ENCODE data around the gene NTN1.

Gene NTN1

DNA sequence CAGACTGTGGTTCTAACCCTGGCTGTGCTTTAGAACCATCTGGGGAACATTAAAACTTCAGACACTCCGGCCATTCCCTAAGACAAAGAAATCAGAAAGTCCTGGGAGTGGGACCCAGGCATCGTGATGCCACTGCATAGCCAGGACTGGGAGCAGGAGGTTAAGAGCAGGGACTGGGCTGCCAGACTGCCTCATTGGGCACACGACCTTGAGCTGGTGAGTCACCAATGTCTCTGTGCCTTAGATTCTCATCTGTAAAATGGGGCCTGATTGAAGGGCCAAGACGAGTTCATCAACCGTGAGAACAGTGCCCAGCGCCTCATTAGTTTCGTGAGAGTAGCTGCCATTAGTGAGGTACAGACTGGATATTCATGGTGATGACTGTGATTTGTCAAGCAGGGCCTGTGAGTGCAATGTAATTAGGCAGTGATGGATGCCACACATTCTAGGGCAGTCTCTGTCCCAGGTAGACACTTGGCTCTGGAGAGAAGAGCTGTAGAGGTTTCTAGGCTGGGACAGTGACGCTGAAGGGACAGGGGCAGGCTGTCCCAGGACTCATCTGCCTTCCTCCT, 196.8 kb downstream of the NTN1 start:
- peaks cover 4% of the 10 kb centered on the region for H3K4me1 ChIP-seq (ENCODE audit: control insufficient read depth, insufficient read depth, low read length)
- H3K9me3 ChIP-seq (ENCODE audit: control insufficient read depth in 2 of 2, low read length in 2 of 2): peaks cover 2 to 10% of the 10 kb centered on the region in 2 donors
- no peak overlapping the region for H3K27ac ChIP-seq (ENCODE audit: low read length)

DNA sequence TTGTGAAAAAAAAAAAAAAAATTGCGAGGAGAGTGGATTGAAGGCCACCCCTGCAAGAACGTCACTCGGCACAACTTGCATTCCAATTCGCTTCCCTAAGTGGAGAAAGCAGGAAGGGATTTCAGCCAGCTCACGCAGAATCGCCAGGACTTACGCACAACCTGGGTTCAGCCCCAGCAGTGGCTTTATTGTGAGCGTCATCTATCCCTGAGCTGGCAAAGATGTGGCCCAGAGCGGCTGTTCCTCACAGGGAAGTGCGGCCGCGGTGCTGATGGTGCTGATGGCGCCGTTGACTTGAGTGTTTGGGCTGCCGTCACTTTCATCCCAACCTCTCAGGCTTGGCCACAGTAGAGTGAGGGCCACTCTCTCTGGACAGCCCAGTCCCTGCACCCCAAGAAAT, 197.6 kb downstream of the NTN1 start:
- H3K27me3 ChIP-seq (ENCODE audit: control insufficient read depth in 1 of 2, insufficient read depth in 2 of 2, low read length in 2 of 2): no peaks in the 10 kb centered on the region
- peaks cover 0 to 2% of the 10 kb centered on the region in 2 donors for H3K36me3 ChIP-seq (ENCODE audit: control insufficient read depth in 2 of 2, insufficient read depth in 2 of 2, low read length in 2 of 2)
- H3K4me3 ChIP-seq (ENCODE audit: low read length in 2 of 2): no peak overlapping the region
- peaks cover 3% of the 10 kb centered on the region for H3K4me1 ChIP-seq (ENCODE audit: control insufficient read depth, insufficient read depth, low read length)
- H3K27ac ChIP-seq (ENCODE audit: low read length): no peak overlapping the region
- H3K9me3 ChIP-seq (ENCODE audit: control insufficient read depth in 2 of 2, low read length in 2 of 2): peaks cover 2 to 10% of the 10 kb centered on the region in 2 donors
- H3K9ac ChIP-seq (ENCODE audit: low read length in 2 of 2): no peak overlapping the region

More for the DNA sequence above, 196.8 kb downstream of the NTN1 start:
- Histone ChIP-seq H3K4me3 (ENCODE audit: low read length in 2 of 2) (no peak overlapping the region), H3K36me3 (ENCODE audit: control insufficient read depth in 2 of 2, insufficient read depth in 2 of 2, low read length in 2 of 2) (peaks cover 0 to 2% of the 10 kb centered on the region in 2 donors), H3K27me3 (ENCODE audit: control insufficient read depth in 1 of 2, insufficient read depth in 2 of 2, low read length in 2 of 2) (no peaks in the 10 kb centered on the region), H3K9ac (ENCODE audit: low read length in 2 of 2) (no peak overlapping the region)

DNA sequence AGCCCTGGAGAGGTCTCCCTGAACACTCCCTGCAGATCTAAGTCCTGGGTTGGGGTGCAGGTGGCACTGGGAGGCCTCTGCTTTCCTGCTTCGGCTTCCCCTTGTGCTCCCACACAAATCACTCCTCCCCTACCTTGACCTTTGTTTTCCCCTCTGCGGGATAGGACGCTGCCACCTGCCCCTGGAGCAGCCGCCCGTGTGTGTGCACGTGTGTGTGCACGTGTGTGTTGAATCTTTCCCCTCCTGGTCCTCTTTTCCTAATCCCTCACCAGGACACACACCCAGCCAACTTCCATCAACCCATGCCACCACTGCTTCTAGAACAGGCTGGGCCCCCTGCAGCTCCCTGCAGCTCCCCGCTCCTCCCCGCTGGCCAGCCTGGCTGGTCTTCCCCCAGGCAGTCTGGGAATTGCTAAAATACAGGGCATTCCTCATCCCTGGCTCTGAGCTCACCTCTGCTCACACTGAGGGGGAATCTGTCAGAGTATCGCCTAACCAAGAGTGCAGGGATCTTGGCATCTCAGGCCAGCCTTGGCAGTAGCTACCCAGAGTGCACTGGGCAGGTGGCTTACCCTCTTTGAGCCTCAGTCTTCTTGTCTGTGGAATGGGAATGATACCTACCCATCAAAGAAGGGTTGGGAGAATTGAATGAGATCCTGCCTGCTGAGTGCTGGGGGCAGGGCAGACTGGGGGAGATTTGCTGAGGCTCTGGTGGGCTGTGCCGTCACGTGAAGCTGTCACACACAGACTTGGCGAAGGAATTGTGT, 198.5 kb downstream of the NTN1 start:
- H3K36me3 ChIP-seq (ENCODE audit: control insufficient read depth in 2 of 2, insufficient read depth in 2 of 2, low read length in 2 of 2): peaks cover 0 to 2% of the 10 kb centered on the region in 2 donors
- no peak overlapping the region for H3K9ac ChIP-seq (ENCODE audit: low read length in 2 of 2)
- H3K27ac ChIP-seq (ENCODE audit: low read length): no peak overlapping the region
- H3K4me3 ChIP-seq (ENCODE audit: low read length in 2 of 2): no peak overlapping the region
- H3K27me3 ChIP-seq (ENCODE audit: control insufficient read depth in 1 of 2, insufficient read depth in 2 of 2, low read length in 2 of 2): no peaks in the 10 kb centered on the region
- H3K9me3 ChIP-seq (ENCODE audit: control insufficient read depth in 2 of 2, low read length in 2 of 2): peaks cover 2 to 10% of the 10 kb centered on the region in 2 donors
- peaks cover 3% of the 10 kb centered on the region for H3K4me1 ChIP-seq (ENCODE audit: control insufficient read depth, insufficient read depth, low read length)

DNA sequence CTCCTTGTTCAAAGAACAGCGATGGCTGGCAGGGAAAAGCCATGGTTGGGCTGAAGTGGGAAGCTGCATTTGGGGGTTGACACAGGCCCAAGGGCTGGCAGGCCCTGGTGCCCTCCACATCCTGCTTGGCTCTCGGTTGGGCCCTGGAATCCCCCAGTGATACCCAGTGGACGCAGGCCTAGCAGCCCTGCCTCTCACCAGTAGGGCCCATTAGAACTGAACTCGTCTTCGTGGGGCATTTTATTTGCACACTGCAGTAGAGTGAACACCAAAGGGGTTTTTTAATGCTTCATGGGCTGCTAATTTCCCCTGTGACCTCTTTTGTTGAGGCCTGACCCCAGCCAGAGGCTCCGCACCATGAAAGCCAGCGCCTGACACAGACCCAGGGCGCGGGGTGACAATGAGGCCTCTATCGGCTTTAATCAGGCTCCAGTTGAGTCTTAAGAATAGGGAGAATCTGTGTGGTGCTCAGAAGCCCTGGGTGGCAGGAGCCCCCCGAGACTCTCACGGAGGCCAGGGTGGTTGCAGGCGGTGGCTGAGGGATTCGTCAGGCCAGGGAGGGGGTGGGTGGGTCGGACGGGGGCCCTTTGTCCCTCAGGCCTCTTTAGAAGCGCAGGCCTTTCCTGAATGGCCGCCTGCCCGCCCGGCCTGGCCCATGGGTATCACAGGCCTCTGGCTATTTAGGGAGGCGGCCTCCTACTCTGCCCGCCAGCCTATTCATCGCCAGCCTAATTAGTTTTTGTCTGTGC, 199.3 kb downstream of the NTN1 start:
- no peaks in the 10 kb centered on the region for H3K27me3 ChIP-seq (ENCODE audit: control insufficient read depth in 1 of 2, insufficient read depth in 2 of 2, low read length in 2 of 2)
- H3K9me3 ChIP-seq (ENCODE audit: control insufficient read depth in 2 of 2, low read length in 2 of 2): peaks cover 2 to 6% of the 10 kb centered on the region in 2 donors
- peaks cover 3% of the 10 kb centered on the region for H3K4me1 ChIP-seq (ENCODE audit: control insufficient read depth, insufficient read depth, low read length)
- H3K27ac ChIP-seq (ENCODE audit: low read length): no peak overlapping the region
- H3K9ac ChIP-seq (ENCODE audit: low read length in 2 of 2): no peak overlapping the region
- peaks cover 0 to 2% of the 10 kb centered on the region in 2 donors for H3K36me3 ChIP-seq (ENCODE audit: control insufficient read depth in 2 of 2, insufficient read depth in 2 of 2, low read length in 2 of 2)
- no peak overlapping the region for H3K4me3 ChIP-seq (ENCODE audit: low read length in 2 of 2)

DNA sequence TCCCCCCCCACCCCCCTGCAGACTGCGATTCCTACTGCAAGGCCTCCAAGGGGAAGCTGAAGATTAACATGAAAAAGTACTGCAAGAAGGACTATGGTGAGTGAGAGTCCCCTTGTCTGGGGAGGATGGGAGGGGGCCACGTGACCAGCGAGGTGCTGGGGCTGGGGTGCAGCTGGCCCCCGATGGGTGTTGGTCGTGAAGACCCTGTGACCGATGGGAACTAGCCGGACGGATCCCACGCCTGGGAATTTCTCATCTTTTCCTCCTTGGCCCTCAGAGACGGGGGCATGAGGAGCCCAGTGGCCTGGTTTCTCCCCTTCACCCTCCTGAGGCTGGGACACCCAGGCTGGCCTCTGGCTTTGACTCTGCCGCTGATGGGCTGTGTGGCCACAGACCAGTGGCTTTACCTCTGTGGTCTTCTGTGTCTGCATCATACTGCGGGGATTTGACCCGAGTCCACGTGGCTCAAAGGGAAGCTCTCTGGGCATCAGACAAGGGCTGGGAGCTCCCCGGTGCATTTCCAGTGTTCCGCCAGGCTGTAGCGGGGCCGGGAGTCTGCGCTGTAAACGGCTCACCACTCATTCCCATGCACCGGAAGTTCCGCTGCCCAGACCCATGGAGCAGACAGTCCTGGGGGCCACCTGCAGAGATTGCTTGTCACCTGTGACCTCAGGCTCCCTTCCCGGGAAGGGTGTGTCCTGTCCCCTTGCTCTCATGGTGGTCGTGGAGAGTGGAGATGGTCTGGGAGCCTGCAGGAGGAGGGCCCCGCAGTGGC, 200.0 kb downstream of the NTN1 start:
- peaks cover 3% of the 10 kb centered on the region for H3K4me1 ChIP-seq (ENCODE audit: control insufficient read depth, insufficient read depth, low read length)
- no peak overlapping the region for H3K27ac ChIP-seq (ENCODE audit: low read length)
- no peak overlapping the region for H3K4me3 ChIP-seq (ENCODE audit: low read length in 2 of 2)
- peaks cover 0 to 2% of the 10 kb centered on the region in 2 donors for H3K36me3 ChIP-seq (ENCODE audit: control insufficient read depth in 2 of 2, insufficient read depth in 2 of 2, low read length in 2 of 2)
- no peaks in the 10 kb centered on the region for H3K27me3 ChIP-seq (ENCODE audit: control insufficient read depth in 1 of 2, insufficient read depth in 2 of 2, low read length in 2 of 2)
- no peak overlapping the region for H3K9ac ChIP-seq (ENCODE audit: low read length in 2 of 2)
- no peaks in the 10 kb centered on the region for H3K9me3 ChIP-seq (ENCODE audit: control insufficient read depth in 2 of 2, low read length in 2 of 2)

DNA sequence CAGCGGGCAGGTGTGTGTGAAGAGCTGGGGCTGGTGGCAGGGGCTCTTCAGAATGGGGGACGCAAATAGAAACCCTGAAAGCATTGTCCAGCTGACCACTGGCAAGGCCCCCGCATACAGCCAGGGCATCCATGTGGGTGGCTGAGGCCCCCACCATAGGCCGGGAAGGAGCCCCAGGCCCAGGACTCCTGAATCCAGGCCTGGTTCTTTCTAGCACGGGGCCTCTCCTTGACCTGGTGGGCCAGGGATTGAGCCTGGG, 200.5 kb downstream of the NTN1 start:
- peaks cover 0 to 2% of the 10 kb centered on the region in 2 donors for H3K36me3 ChIP-seq (ENCODE audit: control insufficient read depth in 2 of 2, insufficient read depth in 2 of 2, low read length in 2 of 2)
- H3K27me3 ChIP-seq (ENCODE audit: control insufficient read depth in 1 of 2, insufficient read depth in 2 of 2, low read length in 2 of 2): no peaks in the 10 kb centered on the region
- H3K9me3 ChIP-seq (ENCODE audit: control insufficient read depth in 2 of 2, low read length in 2 of 2): no peaks in the 10 kb centered on the region
- peaks cover 3% of the 10 kb centered on the region for H3K4me1 ChIP-seq (ENCODE audit: control insufficient read depth, insufficient read depth, low read length)
- no peak overlapping the region for H3K9ac ChIP-seq (ENCODE audit: low read length in 2 of 2)
- H3K4me3 ChIP-seq (ENCODE audit: low read length in 2 of 2): no peak overlapping the region
- H3K27ac ChIP-seq (ENCODE audit: low read length): no peak overlapping the region

DNA sequence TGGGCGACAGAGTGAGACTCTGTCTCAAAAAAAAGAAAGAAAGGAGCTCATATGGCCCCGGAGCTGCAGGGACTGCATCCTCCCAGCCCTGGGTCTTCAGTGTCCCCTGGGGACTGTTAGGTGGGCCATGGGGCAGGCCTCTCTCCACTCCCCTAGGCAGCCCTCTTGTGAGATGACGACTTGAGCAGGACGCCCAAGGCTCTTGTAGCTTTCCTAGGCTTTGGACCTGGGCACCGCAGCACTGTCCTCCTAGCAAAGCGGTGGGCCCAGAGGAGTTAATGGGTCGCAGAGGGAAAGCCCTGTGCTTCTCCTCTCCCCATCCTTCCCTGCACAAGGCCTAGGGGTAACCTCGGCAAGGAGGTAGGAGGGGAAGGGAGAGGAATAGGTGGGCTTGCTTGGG, 202.2 kb downstream of the NTN1 start:
- no peaks in the 10 kb centered on the region for H3K27me3 ChIP-seq (ENCODE audit: control insufficient read depth in 1 of 2, insufficient read depth in 2 of 2, low read length in 2 of 2)
- H3K4me1 ChIP-seq (ENCODE audit: control insufficient read depth, insufficient read depth, low read length): peaks cover 10% of the 10 kb centered on the region
- H3K9ac ChIP-seq (ENCODE audit: low read length in 2 of 2): no peak overlapping the region
- H3K36me3 ChIP-seq (ENCODE audit: control insufficient read depth in 2 of 2, insufficient read depth in 2 of 2, low read length in 2 of 2): no peaks in the 10 kb centered on the region
- no peaks in the 10 kb centered on the region for H3K9me3 ChIP-seq (ENCODE audit: control insufficient read depth in 2 of 2, low read length in 2 of 2)
- no peak overlapping the region for H3K27ac ChIP-seq (ENCODE audit: low read length)
- no peak overlapping the region for H3K4me3 ChIP-seq (ENCODE audit: low read length in 2 of 2)

DNA sequence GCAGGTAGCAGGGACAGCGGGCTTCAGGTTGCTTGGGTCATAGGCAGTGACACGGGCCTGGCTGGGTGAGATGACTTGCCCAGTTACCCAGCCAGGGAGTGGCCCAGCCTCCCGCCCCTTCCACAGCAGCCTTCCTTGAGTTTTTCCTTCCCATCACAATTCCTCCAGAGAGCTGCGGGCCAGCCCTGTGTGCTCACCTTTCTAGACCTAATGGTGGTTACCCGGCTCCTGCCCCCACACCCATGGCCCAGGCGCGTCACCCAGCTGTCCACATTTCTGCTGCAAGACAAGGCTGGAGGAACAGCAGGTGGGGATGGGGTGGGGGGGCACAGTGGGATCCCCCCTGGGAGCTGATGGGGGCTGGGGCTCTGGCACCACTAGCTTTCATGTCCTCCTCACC, 203.2 kb downstream of the NTN1 start:
- Histone ChIP-seq H3K9ac (ENCODE audit: low read length in 2 of 2) (no peak overlapping the region), H3K36me3 (ENCODE audit: control insufficient read depth in 2 of 2, insufficient read depth in 2 of 2, low read length in 2 of 2) (no peaks in the 10 kb centered on the region), H3K27ac (ENCODE audit: low read length) (no peak overlapping the region), H3K4me3 (ENCODE audit: low read length in 2 of 2) (no peak overlapping the region), H3K4me1 (ENCODE audit: control insufficient read depth, insufficient read depth, low read length) (peaks cover 17% of the 10 kb centered on the region), H3K9me3 (ENCODE audit: control insufficient read depth in 2 of 2, low read length in 2 of 2) (no peaks in the 10 kb centered on the region), H3K27me3 (ENCODE audit: control insufficient read depth in 1 of 2, insufficient read depth in 2 of 2, low read length in 2 of 2) (no peaks in the 10 kb centered on the region)

DNA sequence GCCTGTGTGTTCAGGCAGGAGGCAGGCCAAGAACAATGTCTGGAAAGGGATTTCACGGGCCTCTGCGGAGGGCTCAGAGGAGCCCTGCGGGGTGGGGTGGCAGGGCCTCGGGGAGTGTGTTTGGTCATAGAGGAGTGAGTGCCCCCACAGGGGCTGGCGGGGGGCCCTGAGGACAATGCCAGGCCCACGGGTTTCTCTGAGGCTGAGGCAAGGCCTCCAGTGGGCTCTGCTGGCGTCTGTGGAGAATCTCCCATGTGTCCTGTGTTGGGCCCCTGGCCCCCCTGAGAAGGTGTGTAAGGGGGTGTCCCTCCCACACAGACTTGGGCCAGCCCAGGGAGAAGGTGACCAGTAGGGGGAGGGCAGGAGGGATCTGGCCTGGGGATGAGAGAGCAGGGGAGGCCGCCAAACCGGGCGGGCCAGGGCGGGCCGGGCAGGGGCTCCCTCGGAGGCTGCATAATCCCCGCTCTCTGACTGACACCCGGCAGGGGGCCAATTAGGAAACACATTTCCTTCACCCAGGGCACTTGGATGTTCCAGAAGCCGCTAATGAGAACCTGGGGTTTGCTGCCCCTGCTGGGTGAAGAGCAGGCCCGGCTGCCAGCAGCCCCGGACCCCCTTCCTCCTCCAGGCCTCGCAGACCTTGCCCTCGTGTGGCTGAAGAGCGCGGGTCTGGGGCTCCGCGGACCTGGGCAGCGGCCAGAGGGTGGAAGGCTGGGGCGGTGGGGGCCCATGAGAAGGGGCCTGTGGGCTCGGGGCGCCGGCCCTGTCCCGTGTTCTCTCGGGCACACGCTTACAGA, 204.2 kb downstream of the NTN1 start:
- H3K4me1 ChIP-seq (ENCODE audit: control insufficient read depth, insufficient read depth, low read length): peaks cover 17% of the 10 kb centered on the region
- H3K9me3 ChIP-seq (ENCODE audit: control insufficient read depth in 2 of 2, low read length in 2 of 2): no peaks in the 10 kb centered on the region
- no peaks in the 10 kb centered on the region for H3K36me3 ChIP-seq (ENCODE audit: control insufficient read depth in 2 of 2, insufficient read depth in 2 of 2, low read length in 2 of 2)
- no peak overlapping the region for H3K27ac ChIP-seq (ENCODE audit: low read length)
- no peak overlapping the region for H3K4me3 ChIP-seq (ENCODE audit: low read length in 2 of 2)
- H3K9ac ChIP-seq (ENCODE audit: low read length in 2 of 2): no peak overlapping the region
- no peaks in the 10 kb centered on the region for H3K27me3 ChIP-seq (ENCODE audit: control insufficient read depth in 1 of 2, insufficient read depth in 2 of 2, low read length in 2 of 2)

All from stomach smooth muscle (tissue), 2 donors.